Coronary artery (tissue), 2 donors: Measurements from ENCODE around the gene DDX17.
A peak's percentile ranks its signal among the peaks of the same experiment; 100 is the strongest.

Source experiments
- DNase-seq: peaks from one replicate; pipeline ENCODE4 v3.0.0-alpha.2; 2017; ENCODE audit warnings: low spot score
- H3K27ac ChIP-seq, 2 donors: fragments of 200-600 bp; sonication (generic); one replicate each; pipeline ENCODE4 v1.5.1; 2016 to 2019
- H3K4me3 ChIP-seq: fragments of 200-600 bp; sonication (generic); 2 replicates; pipeline ENCODE4 v1.5.1; 2016; ENCODE audit warnings: mild to moderate bottlenecking, moderate library complexity
- CTCF ChIP-seq: fragments of 200-600 bp; sonication (generic); IDR thresholded peaks from one replicate; pipeline ENCODE4 v1.5.1; 2019; ENCODE audit warnings: antibody characterized with exemption

DDX17 gene

GRCh38 chr22:38465673-38466490, 40.2 kb downstream of the DDX17 start:
- no peak for TF ChIP-seq CTCF
- H3K27ac ChIP-seq = no peak overlapping the region
- no peak overlapping the region for H3K4me3 ChIP-seq
- DNase-seq = no peak

- Histone ChIP-seq H3K27ac (no peak overlapping the region), H3K4me3 (no peak overlapping the region)
- DNase-seq = no peak
- TF ChIP-seq CTCF = no peak
Observed at GRCh38 chr22:38464992-38465672, 41.0 kb downstream of the DDX17 start.

- no peak overlapping the region for H3K4me3 ChIP-seq
- DNase-seq = no peak
- no peak overlapping the region for H3K27ac ChIP-seq
- TF ChIP-seq CTCF = no peak
Observed at GRCh38 chr22:38462960-38463784, 42.9 kb downstream of the DDX17 start.

- Histone ChIP-seq H3K27ac (no peak overlapping the region), H3K4me3 (peak overlapping the region; percentile 55)
- no peak for TF ChIP-seq CTCF
- no peak for DNase-seq
Observed at GRCh38 chr22:38461414-38462081, 44.6 kb downstream of the DDX17 start.

- no peak for TF ChIP-seq CTCF
- no peak for DNase-seq
- no peak overlapping the region for H3K27ac ChIP-seq
- peak overlapping the region; percentile 55 for H3K4me3 ChIP-seq
Observed at GRCh38 chr22:38461057-38461413, 45.1 kb downstream of the DDX17 start.

GRCh38 chr22:38460426-38460840, 45.7 kb downstream of the DDX17 start:
- Histone ChIP-seq H3K4me3 (no peak overlapping the region), H3K27ac (no peak overlapping the region)
- no peak for TF ChIP-seq CTCF
- no peak for DNase-seq
